Endothelial cell of umbilical vein (primary cell): ENCODE results near the gene MRPL53.

Source experiments
- GATA2 ChIP-seq: IDR thresholded peaks from 2 replicates; pipeline ENCODE4 v1.7.0; 2011; ENCODE audit warnings: low read depth, mild to moderate bottlenecking, moderate library complexity, mixed read lengths, low read length; ENCODE audit not compliant: insufficient read length, insufficient read depth
- POLR2AphosphoS5 ChIP-seq: IDR thresholded peaks from 2 replicates; pipeline ENCODE4 v1.6.1; 2012; ENCODE audit warnings: low read depth, mild to moderate bottlenecking, control low read depth, low read length, moderate library complexity; ENCODE audit not compliant: insufficient read depth
- TF ChIP-seq, protein P1 (sequence below), 2 donors: IDR thresholded peaks; 1 replicate in 1 of 2; 2 replicates in 1 of 2; pipeline ENCODE4 v1.5.1; 2011; ENCODE audit warnings: low read length in 2 of 2, mild to moderate bottlenecking in 2 of 2, moderate library complexity in 2 of 2, control low read depth in 1 of 2, inconsistent platforms in 1 of 2, low read depth in 1 of 2; ENCODE audit not compliant: insufficient read depth in 1 of 2; ENCODE audit errors: extremely low read depth in 1 of 2

DNA sequence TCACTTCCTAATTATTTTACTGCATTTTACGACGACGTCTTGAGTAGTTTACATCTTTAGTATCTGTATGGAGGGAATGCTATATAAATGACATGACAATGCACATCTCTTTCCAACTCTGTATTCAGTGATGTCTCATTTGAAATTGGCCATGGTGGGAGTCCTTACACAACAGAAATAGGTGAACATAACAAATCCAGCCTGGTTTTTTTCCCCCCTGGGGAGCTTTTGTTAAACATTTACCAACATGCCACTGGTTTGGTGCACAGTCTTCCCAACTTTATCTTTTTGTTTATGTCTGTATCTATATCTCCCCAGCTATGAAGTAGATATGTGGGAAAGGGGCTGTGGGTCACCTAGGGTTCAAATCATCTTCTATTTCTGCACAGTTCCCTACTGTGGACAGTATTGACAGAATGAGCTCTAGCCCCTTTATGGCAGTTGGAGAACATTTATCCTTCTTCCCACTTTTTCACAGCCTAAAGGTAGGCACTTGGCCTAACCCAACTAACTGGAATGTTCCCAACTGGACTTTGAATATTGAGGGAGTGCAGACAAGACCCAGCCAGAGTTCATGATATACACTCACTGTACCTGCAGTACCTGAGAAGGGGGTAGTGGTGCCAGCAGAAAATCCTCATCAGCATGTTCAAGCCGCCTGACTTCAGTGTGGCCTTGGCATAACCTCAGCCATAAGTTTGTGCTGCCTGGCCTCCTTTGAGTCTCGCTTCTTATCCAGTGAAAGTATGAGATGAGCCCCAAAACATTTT is 25.1 kb downstream of the MRPL53 start:
- TF ChIP-seq, protein P1, sequence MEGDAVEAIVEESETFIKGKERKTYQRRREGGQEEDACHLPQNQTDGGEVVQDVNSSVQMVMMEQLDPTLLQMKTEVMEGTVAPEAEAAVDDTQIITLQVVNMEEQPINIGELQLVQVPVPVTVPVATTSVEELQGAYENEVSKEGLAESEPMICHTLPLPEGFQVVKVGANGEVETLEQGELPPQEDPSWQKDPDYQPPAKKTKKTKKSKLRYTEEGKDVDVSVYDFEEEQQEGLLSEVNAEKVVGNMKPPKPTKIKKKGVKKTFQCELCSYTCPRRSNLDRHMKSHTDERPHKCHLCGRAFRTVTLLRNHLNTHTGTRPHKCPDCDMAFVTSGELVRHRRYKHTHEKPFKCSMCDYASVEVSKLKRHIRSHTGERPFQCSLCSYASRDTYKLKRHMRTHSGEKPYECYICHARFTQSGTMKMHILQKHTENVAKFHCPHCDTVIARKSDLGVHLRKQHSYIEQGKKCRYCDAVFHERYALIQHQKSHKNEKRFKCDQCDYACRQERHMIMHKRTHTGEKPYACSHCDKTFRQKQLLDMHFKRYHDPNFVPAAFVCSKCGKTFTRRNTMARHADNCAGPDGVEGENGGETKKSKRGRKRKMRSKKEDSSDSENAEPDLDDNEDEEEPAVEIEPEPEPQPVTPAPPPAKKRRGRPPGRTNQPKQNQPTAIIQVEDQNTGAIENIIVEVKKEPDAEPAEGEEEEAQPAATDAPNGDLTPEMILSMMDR (IDR thresholded peaks at IDR 0.05; ENCODE audit: extremely low read depth in 1 of 2, insufficient read depth in 1 of 2, low read depth in 1 of 2, low read length in 2 of 2): no peak
- TF ChIP-seq GATA2 (no peak), POLR2AphosphoS5 (no peak)
